Hematopoietic multipotent progenitor cell treated with erythropoietin and hydrocortisone succinate and interleukin-3 and kit ligand, for 4 days (in vitro differentiated cells): Measurements from ENCODE around the gene UCN2.
"Not testable (repeated sequence)": the region's sequence is repeated elsewhere in the genome, so short reads cannot be mapped to it uniquely, and the experiment has no call there.

Source experiments
- DNase-seq: peaks from one replicate; pipeline ENCODE4 v3.0.0-alpha.2; 2015

Gene UCN2

DNA sequence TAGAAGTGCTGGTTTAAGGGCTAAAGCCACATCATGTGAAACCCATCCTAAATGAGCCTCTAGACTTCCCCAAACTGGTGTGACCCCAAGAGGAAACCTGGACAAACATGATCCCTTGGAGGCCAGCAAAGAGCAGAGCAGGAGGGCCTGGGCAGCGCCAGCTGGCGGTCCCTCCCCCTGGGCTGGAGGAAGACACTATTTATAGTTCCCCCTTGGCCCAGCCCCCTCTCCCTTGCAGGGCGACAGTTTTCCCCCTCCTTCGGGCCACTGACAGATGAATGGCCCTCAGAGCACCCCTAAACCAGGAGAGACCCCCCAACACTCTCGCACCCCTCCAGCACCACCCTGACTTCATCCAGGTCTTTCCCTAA, 2.9 kb downstream of the UCN2 start:
- peak; percentile 45 for DNase-seq

DNA sequence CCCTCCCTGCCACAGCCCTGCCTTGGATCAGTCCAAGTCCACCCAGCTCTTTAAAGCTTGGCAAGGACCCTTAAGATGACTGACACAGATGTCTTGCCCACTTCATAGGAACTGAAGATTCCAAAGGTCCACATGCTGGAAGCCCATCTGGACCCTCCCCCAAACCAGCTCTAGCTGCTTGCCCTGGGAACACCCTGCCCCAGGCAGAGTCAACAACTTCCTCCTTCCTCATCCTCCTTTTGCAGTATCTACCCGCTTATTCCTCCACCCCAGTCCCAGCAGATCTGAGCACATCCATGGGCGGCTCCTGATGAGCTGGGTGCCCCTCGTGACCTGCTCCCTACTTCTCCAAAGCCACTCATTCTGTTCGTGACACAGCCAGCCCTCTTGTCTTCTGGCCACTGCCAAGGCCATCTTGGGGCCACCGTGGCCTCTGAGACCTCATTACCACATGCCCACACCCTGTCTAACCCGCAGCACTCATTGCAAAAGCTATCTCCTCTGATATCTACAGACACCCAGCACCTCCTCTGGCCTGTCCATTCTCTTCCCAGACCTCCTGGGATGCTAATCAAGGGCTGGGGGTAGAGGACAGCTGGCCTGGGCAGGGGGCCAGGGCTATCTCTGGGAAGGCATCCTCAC, 5.0 kb downstream of the UCN2 start:
- peak; percentile 60 for DNase-seq

DNA sequence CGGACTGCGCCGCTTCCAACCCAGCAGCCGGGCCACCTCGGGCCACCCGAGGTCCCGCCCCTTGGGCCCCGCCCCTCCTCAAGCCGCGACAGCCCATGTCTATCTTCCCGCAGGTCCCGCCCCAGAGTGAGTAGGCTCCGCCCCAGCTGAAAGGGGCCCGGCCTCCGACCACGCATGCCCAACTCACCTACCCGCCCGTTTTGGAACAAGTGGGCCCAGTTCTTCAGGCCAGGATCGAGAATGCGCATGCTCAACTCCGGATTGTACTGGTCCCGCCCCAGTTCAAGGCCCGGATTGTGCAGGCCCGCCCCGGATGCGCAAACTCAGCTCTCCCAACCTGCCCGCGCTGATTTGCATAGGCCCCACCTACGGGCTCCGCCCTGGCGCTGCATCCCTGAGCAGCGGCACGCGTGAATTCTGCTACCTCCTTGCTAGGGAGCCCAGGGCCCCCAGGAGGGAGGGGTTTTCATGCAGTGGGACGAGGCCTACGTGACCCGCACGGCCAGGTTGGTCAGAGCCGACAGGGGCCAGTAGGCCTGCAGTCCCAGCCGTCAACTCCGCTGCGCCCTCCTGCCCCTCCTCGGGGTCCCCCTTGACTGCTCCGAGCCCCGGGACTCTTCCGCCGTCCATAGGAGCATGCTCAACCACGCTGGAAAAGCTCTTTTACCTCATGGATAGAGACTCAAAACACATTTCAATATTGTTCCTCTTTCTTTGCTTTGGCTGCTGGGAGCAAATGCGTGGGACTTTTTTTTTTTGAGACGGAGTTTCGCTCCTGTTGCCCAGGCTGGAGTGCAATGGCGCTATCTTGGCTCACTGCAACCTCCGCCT, 6.6 kb downstream of the UCN2 start, which contains the start of gene PFKFB4:
TSS of gene PFKFB4 (minus strand) at position 8 of the 831 bp plus-strand sequence. CDS start 26 bp downstream, outside the sequence.
- peak; percentile 100 for DNase-seq

DNA sequence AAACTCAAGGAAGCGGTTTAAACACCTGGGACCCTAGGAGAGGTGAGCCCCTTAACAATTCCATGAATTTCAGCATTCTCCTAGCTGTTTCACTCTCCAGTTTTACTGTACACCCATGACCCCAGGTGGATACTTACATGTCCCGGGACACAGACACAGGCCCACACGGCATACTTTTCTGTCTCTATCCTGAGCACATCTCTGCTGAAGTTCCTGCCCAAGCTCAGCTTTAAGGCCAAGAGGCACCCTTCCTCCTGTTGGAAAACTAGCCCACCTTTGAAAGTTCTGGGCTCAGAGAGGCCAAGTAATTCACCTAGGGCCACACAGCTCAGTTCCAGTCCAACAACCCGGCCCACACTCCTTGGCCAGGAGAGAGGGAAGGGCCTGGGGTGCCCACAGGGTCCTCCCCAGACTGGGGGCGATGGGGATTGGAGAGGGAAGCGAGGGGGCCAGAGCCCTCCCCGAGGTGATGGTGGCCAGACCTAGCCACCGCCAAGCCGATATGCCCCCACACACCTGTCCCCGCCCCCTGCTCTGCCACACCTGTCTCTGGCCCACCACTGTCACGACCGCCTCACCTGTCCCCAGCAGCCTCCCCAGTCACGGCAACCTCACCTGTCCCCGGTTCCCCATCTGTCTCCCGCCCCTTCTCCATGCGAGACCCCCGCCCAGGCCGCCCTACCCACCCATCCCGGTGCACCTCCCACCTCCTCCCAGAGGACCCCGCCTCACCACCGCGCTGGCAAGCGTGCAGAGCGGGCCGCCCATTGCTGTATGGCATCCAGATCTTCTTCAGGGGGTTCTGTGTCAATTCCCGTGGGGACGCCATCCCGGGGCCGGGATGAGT, 7.4 kb downstream of the UCN2 start:
- DNase-seq, result no peak

DNA sequence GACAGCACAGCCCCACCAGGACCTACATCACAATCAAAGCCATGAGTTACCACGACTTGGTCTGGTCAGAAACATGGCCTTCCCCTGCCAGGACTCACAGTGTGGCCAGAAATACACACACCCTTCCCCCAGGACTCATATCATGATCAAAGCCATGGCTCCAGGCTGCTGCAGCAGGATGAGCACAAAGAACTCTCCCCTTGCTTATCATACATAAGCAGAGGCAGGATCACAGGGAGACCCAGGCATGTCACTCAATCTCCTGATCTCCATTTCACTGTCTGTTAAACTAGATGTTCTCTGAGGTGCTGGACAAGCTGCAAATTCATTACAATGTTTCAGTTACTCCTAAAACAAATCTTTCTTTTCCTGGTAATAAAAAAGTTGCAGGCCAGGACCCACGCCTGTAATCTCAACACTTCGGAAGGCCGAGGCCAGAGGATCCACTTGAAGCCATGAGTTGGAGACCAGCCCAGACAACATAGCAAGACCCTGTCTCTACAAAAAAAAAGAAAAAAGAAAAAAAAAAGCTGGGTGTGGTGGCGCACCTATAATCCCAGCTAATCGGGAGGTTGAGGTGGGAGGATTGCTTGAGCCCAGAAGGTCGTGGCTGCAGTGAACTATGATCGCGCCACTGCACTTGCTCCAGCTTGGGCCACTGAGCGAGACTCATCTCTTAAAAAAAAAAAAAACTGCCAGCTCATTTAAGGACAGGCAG, 8.2 kb downstream of the UCN2 start:
- peak; percentile 89 for DNase-seq

DNA sequence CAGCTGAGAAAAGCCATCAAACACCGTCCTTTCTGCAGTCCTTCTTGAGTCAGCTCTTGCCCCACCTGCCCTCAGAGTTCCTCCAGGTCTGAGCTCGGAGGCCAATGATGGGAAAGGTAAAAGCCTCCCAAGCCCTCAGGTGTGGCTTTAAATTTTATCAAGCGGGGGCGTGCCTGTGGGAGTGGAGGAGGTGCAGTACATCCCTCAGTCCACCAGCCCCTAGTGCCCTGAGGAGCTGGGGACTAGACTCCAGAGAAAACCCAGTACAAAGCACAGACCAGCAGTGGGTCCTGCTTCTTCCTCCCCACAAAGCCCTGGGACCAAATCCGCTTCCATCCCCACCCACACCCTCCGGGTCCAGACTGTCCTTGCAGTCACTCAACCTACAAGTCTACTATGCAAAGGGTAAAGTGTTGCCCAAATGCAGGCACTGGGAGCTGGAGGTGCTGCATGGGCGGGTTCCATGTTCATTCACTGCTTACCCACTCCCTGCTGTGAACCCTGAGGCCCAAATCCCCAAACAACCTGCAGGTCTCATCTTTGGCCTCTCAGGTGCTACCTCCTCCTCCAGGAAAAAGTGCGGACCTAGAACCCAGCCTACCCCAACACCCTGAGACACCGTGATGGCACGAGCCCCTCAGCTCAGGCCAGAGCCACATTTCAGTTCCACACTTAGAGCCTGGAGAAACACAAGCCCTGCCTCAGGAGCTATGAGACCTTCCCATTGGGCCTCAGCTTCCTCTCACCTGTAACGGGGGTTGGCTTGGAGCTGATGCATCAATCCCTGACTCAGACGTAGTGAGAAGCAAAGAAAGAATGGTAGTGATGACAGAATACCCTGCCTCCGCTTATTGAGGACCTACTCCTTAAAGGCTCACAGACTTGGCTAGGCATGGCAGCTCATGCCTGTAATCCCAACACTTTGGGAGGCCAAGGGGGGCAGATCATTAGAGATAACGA, 9.4 kb downstream of the UCN2 start:
- no peak for DNase-seq

DNA sequence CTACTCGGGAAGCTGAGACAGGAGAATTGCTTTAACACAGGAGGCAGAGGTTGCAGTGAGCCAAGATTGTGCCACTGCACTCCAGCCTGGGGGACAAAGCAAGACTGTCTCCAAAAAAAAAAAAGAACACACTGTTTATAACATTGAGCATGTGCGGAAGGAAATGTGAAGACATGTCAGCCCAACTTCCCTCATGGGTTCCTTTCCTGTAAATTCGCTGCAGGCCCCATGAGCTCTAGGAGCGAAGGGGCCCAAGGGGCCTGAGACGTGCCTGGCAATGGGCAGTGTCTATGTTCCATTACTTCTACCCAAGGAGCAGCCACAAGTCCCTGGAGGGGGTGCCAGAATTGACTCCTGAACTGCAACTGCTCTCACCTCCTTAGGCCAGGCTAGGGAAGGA, 10.2 kb downstream of the UCN2 start:
- no peak for DNase-seq

DNA sequence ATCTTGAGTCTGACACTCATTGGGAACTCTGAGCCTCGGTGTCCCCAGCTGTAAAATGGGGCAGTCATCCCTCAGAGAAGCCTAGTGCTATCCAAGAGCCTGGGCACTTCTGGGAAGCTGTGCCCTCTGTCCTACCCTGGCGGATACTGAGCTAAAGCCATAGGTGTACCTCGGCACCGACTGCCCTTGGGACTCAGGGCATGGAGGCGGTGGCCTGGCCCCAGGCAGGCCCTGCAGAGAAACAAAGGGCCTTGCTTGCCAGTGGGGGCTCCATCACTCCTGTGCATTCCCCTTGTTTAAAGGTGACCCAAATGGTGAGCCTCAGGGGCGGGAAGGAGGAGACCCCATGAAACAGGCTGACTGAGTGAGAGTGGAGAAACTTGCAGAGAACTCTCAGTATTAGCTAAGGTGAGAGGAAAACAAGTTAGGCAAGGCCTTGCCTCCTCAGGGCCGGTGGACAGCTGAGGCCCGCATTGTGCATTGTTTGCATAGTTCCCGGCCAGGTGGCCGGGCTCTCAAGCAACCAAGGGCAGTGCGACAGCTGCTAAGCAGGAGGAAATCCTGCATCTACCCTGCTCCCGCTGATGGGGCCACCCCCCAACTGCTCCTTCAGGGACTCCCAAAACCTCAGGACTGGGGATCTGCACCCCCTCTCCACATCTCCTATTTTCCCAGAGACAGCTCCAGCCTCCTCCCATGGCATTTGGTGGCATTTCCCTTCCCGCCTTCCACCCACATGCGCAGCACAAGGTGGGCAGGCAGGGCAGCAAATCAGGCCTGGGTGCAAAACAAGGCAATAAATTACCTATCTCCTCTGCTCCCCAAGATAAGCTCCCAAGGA, 11.2 kb downstream of the UCN2 start:
- no peak for DNase-seq

DNA sequence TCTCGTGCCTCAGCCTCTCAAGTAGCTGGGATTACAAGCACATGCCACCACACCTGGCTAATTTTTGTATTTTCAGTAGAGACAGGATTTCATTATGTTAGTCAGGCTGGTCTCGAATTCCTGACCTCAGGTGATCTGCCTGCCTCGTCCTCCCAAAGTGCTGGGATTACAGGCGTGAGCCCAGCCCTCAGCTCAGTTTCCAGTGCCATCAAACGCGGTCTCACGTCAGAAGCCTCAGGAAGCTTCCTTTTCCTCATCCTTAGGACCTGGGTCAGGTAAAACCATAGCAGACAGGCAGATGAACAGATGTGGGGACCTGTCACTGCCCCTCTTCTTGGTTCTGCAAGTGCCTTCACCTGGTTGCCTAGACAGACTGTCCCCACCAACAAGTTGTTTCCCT, 11.9 kb downstream of the UCN2 start:
- not testable (repeated sequence) for DNase-seq

DNA sequence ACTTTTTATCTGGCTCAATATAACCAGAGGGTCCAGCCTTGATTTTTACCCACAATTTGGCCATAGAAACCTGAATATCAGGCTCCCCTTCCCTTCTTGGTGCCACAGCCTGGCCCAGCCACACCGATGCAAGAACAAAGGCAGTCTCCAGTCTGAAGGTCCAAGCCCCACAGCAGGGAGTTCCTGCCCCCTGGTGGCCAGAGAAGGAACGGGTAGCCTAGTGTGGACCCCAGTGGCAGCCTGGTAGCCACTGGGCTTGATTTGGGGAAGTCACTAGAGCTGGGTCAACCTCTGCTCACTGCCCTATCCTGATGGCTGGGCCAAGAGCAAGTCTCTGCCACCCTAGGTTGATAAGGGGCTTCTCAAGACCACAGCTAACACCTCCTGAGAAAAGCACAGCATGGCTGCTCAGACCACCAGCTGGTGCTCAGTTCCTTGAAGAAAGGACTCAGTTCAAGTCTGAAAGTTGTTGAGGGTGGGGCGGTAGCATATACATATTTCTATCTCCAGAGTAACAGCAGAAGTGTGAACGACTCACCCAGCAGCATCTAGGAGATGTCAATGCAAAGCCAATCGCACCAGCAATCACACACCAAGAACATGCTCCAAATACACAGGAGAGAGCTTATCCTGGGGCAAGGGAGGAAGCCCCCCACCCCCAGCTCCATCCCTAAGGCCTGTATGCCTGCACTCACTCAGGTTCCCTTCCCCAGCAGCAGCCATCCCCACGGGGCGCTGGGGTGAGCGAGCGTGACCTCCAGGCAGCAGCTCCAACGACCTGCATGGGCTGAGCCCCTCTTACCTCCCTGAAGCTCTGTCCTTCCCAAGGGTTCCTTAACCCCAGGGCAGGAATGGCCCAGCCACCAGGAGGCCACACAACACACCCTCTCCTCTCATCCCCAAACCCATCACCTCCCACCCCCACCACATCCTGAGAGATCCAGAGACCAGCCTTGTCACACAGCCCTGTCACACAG, 14.6 kb downstream of the UCN2 start:
- DNase-seq, result peak; percentile 93

DNA sequence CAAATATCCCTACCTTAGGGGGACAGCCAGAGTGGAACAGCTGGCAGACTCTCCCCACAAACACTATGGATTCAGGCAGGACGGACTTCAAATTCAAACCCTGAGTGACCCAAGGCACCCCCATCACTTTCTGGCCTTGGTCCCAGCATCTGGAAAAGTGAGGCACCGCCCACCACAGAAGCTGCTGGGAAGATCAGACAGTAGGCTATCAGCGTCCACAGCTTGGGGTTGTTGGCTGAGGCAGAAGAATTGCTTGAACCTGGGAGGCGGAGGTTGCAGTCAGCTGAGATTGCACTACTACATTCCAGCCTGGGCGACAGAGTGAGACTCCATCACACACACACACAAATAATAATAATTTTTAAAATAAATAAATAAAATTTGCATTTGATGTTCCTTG, 15.5 kb downstream of the UCN2 start:
- DNase-seq, result peak; percentile 46

DNA sequence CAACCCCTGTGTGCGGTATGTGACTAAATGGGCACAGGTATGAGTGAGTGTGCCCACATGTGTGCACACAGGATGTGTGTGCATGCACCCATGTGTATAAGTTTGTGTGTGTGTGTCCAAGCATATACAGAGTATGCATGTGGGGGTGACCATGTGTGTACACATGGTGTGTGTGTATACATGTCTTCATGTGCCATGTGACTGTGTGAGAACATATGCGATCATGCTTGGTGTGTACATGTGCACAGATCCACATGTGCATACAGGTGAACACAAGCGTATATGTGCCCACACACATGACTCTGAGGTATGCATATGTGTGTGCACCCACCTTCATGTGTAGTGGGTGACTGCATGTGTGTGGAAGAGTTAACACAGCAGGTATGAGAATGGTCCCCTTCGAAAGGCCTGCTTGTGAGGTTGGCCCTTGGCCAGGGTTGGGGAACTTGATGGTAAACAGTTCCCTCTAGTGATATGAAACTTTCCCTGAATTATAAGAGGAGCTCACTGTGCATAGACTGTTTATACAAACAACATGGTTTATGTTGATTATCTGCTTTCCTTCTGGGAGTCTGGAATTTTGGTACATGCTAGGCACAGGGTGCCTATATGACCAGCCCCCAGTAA, 17.3 kb downstream of the UCN2 start:
- peak; percentile 46 for DNase-seq

DNA sequence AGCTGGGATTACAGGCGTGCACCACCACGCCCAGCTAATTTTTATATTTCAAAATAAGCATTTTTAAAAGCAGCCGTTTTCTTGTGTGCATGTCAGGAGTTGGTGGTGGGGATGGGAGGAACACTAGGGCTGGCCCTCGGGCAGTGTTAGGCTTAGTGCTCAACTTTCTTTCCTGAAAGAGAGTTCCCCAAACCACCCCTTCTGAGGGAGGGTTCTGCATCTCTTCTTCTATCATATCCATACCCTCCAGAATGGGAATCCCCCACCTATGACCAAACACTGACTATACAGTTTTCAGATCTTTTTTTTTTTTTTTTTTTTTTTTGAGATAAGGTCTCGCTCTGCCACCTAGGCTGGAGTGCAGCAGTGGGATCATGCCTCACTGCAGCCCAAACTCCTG, 19.4 kb downstream of the UCN2 start:
- DNase-seq, result no peak

DNA sequence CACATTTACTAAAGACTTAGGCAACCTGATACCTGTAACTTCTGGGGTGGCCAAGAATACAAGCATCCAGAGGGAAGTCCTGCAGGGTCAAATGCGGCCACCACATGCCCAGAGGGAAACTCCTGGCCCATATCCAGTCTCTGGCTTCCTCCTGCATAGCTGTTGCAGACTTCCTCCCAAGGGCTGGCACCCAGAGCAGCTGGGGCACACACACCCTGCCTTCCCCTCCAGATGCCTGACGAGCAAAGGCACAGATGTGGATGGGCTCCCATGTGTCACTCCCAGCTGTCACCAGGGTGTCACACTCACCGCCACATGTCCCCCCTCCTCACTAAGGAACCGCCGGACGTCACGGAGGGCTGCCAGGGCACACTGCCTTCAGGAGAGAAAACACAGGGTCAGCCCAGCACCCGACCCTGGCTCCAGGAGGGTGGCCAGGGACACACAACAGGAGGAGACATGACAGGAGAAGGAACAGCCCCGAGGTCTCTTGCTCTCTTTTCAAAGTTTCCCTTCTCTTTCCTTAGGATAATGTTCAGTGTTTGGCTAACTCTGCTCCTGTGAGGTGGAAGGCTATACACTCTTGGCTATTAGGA, 20.2 kb downstream of the UCN2 start:
- DNase-seq, result peak; percentile 56

DNA sequence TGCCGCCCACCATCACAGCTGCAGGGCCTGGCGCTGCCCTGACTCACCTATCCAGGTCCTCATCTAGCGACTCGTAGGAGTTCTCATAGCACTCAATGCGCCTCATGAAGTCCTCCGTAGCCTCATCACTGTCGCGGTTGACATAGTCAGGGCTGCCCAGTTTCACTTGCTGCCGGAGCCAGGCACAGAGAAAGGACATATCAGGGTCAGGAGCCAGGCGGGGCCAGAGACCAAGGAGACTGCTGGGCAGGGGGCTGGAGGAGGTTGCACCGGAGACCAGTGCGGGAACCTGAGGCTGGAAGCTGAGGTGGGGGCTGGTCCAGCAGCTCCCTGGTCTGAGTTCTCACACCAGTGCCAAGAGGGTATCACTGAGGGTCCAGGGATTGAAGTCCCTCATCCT, 25.1 kb downstream of the UCN2 start:
- DNase-seq, result no peak

DNA sequence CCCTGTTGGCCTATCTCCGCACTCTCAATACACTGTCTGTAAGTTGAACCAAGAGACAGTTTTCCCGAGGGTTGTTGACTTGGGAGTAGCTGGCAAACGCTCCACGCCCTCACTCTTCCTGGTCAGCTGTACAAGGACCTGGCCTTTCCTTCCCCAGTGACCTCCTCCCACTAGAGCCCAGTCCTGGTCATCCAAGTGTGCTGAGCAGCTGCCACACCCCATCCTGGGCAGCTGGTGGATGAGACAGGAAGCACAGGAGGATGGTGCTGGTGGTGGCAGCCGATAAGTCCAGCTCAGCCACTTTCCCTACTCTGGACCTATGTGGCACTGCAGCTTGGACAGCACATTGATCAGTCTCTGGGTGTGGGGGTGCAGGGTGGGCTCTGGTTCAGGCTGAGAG, 26.8 kb downstream of the UCN2 start:
- DNase-seq, result no peak

DNA sequence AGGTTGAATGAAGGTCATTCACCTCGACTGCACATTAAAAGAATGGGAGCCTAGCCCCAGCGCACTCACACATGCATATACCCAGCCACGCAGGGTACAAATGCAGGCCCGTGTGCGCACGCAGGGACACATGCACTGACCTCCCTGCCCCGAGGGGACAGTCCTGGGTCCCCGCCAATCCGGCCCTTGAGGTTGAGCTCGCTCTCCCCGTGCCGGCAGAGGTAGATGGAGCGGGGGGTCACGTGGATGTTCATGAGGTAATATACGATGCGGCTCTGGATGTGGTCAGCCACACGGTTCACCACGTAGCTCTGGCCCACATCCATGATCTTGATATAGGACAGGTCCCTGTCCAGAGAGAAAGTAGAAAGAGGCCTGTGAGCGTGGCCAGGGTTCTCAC, 27.5 kb downstream of the UCN2 start:
- DNase-seq, result peak; percentile 50

DNA sequence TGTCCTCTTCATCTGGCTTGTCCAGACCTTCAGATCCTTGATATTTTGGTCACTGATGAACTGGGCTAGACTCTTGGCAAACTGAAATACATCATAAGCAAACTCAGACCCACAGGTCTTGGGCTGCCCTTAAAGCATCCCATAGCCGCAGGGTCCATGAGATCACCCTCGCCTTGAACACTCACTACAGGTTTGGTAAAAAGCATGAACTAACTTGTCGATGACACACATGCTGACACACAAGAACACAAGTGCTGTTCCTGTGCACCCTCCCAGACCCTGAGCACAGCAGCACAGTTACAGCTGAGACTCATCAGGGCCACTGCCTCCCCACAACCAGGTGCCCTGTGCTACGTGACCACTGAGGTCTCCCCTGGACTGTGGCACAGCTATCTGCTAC, 28.0 kb downstream of the UCN2 start:
- DNase-seq, result no peak

DNA sequence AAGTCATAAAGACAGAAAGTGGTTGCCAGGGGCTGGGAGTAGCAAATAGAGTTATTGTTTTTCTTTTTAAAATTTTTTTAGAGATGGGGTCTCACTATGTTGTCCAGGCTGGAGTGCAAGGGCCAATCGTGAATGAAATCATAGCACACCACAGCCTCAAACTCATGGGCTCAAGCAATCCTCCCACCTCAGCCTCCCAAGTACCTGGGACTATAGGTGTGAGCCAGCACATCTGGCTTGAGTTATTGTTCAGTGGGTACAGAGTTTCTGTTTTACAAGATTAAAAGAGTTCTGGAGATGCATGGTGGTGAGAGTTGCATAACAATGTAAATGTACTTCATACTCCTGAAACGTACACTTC, 30.6 kb downstream of the UCN2 start:
- no peak for DNase-seq
